Dendritic cell treated with granulocyte-macrophage colony-stimulating factor and Interleukin-4, amounts not matched to agents 40 ng/mL and 50 ng/mL, for 4 days (primary cell): ENCODE measurements around the gene COL26A1.
A peak's percentile ranks its signal among the peaks of the same experiment; 100 is the strongest.
"Not testable (repeated sequence)": the region's sequence is repeated elsewhere in the genome, so short reads cannot be mapped to it uniquely, and the experiment has no call there.

ENCODE experiments used
- H3K27ac Mint-ChIP-seq: one replicate; pipeline ENCODE4 v1.8.0; 2022; ENCODE audit warnings: mild to moderate bottlenecking, mixed read lengths
- H3K27me3 Mint-ChIP-seq: one replicate; pipeline ENCODE4 v1.8.0; 2022; ENCODE audit warnings: mild to moderate bottlenecking, mixed read lengths
- H3K36me3 Mint-ChIP-seq: one replicate; pipeline ENCODE4 v1.8.0; 2022; ENCODE audit warnings: low read depth, mixed read lengths
- H3K4me1 Mint-ChIP-seq: one replicate; pipeline ENCODE4 v1.8.0; 2022; ENCODE audit warnings: low read depth, mixed read lengths
- H3K4me3 Mint-ChIP-seq: one replicate; pipeline ENCODE4 v1.8.0; 2022; ENCODE audit warnings: mild to moderate bottlenecking, moderate library complexity, mixed read lengths
- H3K9me3 Mint-ChIP-seq: one replicate; pipeline ENCODE4 v1.8.0; 2022; ENCODE audit warnings: mixed read lengths
- intact Hi-C: fragments of 100-400 bp; cut with micrococcal nuclease; formaldehyde crosslinking; loops from one replicate; pipeline ENCODE4 v1.15.0; 2022

Gene COL26A1

DNA sequence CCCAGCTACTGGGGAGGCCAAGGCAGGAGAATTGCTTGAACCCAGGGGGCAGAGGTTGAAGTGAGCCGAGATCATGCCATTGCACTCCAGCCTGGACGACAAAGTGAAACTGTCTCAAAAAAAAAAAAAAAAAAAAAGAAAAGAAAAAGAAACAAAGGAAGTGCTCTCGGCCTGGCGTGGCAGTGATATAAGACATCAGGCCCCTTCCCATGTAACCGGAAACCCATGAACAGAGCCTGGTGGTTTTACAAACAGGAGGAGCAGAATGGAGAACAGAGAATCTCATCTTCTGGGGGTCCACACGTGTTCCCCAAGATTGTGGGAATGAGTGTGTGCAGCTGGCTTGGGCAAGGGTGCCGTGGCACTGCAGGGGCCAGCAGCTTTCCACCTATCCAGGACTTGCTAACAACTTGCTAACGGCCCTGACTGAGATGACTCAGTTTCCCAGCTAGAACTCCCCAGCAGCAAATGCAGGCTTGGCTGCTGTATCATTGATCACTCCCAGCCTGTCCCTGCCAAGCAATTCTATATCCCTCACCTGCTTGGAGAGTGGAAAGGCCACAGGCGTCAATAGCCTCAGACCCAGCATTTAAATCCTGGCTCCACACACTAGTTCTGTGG lies 103.0 kb downstream of the COL26A1 start:
- peaks cover 15% of the 10 kb centered on the region for H3K4me1 Mint-ChIP-seq
- no peaks in the 10 kb centered on the region for H3K36me3 Mint-ChIP-seq
- no peaks in the 10 kb centered on the region for H3K9me3 Mint-ChIP-seq
- intact Hi-C loops, result no loop called here
- no peak overlapping the region for H3K27ac Mint-ChIP-seq
- H3K27me3 Mint-ChIP-seq, result peaks cover 3% of the 10 kb centered on the region
- H3K4me3 Mint-ChIP-seq, result peak overlapping the region; percentile 44

DNA sequence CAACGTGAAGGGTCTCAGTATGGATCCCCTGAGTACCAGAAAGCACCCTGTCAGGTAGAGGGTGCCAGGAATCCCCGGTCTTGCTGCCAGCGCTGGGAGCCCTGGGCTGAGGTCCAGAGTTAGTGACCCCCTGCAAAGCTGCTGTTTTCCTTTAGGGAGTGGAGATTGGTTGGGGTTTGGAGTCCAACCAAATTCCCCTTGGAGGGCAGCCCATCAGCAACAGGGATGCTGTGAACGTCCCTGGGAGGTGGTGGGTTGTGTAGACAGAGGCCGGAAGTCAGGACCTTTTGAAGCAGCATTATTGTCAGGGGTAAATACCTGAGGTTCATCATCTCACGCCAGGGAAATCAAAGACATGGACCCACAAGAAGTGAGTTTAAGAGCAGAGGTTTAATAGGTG lies 104.2 kb downstream of the COL26A1 start:
- H3K36me3 Mint-ChIP-seq, result no peaks in the 10 kb centered on the region
- intact Hi-C loops, result no loop called here
- peaks cover 3% of the 10 kb centered on the region for H3K27me3 Mint-ChIP-seq
- no peaks in the 10 kb centered on the region for H3K9me3 Mint-ChIP-seq
- H3K27ac Mint-ChIP-seq, result no peak overlapping the region
- no peak overlapping the region for H3K4me3 Mint-ChIP-seq
- H3K4me1 Mint-ChIP-seq, result peaks cover 15% of the 10 kb centered on the region

DNA sequence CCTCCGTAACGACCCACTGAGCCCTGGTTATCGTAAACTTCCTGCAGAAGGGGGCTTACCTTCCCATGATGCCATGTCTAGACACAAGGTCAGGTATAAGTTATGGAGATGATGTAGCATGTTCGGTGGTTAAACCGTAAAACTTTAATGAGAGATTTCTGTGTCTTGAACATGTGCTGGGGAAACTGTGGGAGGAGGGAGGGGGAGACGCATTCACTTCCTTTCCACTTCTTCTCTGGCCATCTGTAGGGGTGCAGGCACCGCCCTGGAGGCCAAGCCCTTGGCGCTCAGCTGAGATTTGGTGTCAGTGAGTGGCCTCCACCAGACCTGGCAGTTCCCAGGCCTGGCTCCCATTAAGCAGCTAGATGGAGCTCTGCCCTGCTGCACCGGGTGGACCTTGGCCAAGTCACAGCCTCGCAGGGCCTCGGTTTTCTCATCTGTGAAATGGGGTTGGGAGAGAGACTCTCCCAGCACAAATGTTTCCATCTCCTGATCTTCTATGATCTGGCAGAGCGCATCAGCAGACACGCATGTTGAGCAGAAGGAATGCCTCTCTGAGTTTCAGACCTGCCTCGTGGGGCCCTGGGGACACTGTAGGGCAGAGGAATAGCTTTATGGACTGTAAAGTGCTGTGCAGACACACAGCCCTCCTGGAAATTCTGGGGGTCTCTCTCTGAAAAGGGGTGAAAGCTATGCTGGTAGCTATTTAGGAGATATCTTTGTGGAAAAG lies 106.0 kb downstream of the COL26A1 start:
- Mint-ChIP-seq H3K4me1 (peaks cover 15% of the 10 kb centered on the region), H3K4me3 (no peak overlapping the region), H3K9me3 (no peaks in the 10 kb centered on the region), H3K27me3 (peaks cover 3% of the 10 kb centered on the region), H3K27ac (no peak overlapping the region), H3K36me3 (no peaks in the 10 kb centered on the region)
- intact Hi-C loops, result no loop called here

DNA sequence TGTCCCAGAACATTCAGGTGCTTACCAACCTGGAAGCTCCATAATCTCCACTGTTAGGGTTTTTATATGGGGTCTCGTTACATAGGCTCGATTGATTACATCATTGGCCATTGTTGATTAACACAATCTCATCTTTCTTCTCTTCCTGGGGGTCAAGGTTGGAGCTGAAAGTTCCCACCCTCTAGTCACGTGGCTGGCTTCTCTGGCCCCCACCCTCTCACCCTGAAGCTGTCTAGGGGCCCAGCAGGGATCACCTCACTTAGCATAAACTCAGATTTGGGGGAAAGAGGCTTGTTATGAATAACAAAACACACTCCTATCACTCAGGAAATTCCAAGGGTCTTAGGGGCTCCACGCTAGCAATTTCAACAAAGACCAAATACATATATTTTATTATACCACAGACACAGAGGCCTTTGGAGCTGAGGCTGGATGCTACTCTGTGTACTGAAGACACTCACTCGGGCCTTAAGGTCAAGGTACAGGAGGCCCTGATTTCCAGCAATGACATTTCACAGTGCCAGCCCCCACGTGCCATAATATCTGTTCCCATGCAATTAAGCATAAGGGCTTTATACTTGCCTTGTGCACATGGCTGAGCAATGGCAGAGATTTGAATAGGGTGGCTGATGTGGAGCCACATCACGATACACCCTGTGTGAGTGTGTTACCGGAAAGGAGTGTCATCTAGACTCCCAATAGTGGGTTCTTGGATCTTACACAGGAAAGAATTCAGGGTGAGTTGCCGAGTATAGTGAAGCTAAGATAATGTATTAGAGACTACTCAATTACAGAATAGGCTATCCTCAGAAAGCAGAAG lies 108.2 kb downstream of the COL26A1 start:
- H3K27me3 Mint-ChIP-seq, result peaks cover 4% of the 10 kb centered on the region
- no peak overlapping the region for H3K27ac Mint-ChIP-seq
- H3K4me3 Mint-ChIP-seq, result no peak overlapping the region
- no peaks in the 10 kb centered on the region for H3K36me3 Mint-ChIP-seq
- intact Hi-C loops, result no loop called here
- no peaks in the 10 kb centered on the region for H3K9me3 Mint-ChIP-seq
- H3K4me1 Mint-ChIP-seq, result peaks cover 6% of the 10 kb centered on the region

DNA sequence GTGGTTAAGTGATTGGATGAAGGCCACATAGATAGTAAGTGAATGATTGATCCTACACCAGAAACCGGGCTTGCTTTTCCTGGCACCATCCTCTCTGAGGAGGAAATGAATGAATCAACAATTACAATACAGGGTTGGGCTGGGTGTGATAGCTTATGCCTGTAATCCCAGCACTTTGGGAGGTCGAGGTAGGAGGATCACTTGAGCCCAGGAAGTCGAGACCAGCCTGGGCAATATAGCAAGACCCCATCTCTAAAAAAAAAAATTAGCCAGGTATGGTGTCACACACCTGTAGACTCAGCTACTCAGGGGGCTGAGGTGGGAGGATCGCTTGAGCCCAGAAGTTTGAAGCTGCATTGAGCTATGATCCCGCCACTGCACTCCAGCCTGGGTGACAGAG lies 111.5 kb downstream of the COL26A1 start:
- H3K27me3 Mint-ChIP-seq, result peaks cover 6% of the 10 kb centered on the region
- H3K9me3 Mint-ChIP-seq, result peaks cover 6% of the 10 kb centered on the region
- H3K4me1 Mint-ChIP-seq, result no peaks in the 10 kb centered on the region
- no peak overlapping the region for H3K4me3 Mint-ChIP-seq
- no peaks in the 10 kb centered on the region for H3K36me3 Mint-ChIP-seq
- H3K27ac Mint-ChIP-seq, result no peak overlapping the region
- intact Hi-C loops, result no loop called here

DNA sequence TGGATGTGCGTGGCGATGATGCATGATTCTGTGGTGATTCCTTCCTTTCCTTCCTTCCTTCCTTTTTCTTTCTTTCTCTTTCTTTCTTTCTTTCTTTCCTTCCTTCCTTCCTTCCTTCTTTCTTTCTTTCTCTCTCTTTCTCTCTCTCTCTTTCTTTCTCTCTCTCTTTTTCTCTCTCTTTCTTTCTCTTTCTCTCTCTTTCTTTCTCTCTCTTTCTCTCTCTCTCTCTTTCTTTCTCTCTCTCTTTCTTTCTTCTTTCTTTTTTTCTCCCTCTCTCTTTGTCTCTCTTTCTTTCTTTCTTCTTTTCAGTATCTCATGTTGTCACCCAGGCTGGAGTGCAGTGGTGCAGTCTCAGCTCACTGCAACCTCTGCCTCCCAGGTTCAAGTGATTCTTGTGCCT lies 113.0 kb downstream of the COL26A1 start:
- H3K27me3 Mint-ChIP-seq, H3K4me3 Mint-ChIP-seq, H3K4me1 Mint-ChIP-seq, intact Hi-C loops, H3K36me3 Mint-ChIP-seq, H3K27ac Mint-ChIP-seq: not testable (repeated sequence)
- H3K9me3 Mint-ChIP-seq, result peaks cover 19% of the 10 kb centered on the region

DNA sequence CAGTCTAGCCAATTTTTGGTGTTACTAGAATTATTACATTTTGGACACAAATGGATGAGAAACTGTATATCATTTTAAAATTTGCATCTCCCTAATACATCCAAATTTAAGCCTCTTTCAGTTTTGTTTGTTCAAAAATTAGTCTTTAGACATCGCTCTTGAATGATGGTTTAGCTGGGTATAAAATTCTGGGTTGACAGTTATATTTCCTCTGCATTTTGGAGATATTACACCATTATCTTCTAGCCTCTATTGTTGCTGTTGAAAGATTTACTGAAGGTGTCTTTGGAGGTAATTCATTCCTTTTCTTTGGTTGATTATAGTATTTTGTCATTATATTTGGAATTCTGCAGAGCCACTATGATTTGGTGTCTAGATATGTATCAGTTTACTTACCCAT lies 116.5 kb downstream of the COL26A1 start:
- peaks cover 6% of the 10 kb centered on the region for H3K27me3 Mint-ChIP-seq
- H3K4me1 Mint-ChIP-seq, result no peaks in the 10 kb centered on the region
- H3K27ac Mint-ChIP-seq, result no peak overlapping the region
- peaks cover 19% of the 10 kb centered on the region for H3K9me3 Mint-ChIP-seq
- intact Hi-C loops, result no loop called here
- no peak overlapping the region for H3K4me3 Mint-ChIP-seq
- no peaks in the 10 kb centered on the region for H3K36me3 Mint-ChIP-seq

DNA sequence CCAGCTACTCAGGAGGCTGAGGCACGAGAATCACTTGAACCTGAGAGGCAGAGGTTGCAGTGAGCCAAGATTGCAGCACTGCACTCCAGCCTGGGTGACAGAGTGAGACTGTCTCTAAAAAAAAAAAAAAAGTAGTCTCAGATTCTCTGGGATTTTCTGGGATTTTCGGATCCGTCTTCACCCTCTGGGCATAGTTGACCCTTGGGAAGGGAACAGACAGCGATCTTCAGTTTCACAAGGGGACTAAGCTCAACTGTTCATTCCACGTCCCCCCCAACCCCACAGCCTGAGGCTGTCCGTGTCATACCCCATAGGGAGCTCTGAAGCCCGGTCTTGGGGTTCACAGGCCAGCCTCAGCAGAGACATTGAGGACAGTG lies 123.4 kb downstream of the COL26A1 start:
- H3K4me3 Mint-ChIP-seq, intact Hi-C loops, H3K9me3 Mint-ChIP-seq, H3K27me3 Mint-ChIP-seq, H3K36me3 Mint-ChIP-seq, H3K27ac Mint-ChIP-seq, H3K4me1 Mint-ChIP-seq: not testable (repeated sequence)

DNA sequence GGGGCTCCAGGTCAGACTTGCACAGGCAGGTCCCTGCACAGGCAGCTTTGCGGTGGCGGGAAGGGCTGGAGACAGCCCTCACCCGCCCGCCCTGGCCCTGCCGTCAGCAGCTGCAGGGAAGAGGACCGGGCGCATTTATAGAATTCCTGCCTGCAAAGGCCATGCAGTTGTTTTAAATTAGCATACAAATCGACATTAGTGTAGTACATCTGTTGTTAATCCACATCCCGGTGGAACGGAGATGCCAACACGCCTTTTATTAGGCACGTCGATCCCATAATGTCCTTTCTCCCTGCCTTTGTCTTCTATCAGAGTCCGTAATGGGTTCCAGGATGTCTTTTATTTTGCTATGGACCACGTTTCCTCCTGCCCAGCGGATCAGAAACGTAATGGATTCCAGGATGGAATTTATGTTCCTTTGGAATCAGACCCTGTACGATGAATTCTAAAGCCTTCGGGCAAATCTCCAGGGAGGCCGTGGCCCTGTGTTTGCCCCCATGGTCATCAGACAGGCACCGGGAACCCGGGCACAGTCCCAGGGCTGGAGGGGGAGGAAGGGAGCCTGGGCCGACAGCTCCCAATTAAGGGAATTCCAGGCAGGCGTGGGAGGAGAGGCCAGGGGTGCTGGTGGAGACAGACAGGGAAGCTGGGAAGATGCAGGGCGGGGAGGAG lies 123.9 kb downstream of the COL26A1 start:
- intact Hi-C loops, result no loop called here
- Mint-ChIP-seq H3K4me1 (no peaks in the 10 kb centered on the region), H3K9me3 (no peaks in the 10 kb centered on the region), H3K27me3 (no peaks in the 10 kb centered on the region), H3K36me3 (no peaks in the 10 kb centered on the region), H3K27ac (no peak overlapping the region), H3K4me3 (no peak overlapping the region)

DNA sequence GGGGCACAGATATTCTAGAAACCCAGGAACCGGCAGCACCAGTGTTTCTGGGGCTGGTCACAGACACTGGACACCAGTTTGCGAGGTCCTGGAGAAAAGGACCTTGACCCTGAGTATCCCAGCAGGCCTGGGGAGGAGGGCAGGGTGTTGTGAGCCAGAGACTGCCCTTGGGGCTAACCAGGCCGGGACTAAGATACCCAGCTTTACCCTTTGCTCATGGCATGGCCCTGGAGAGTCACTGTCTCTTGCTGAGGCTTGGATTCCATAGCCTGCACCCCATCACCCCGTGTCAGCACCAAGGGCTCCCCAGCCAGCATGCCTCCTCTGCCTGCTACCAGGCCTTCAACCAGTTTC lies 124.4 kb downstream of the COL26A1 start:
- Mint-ChIP-seq H3K27me3 (no peaks in the 10 kb centered on the region), H3K4me1 (no peaks in the 10 kb centered on the region), H3K9me3 (no peaks in the 10 kb centered on the region), H3K4me3 (no peak overlapping the region), H3K36me3 (no peaks in the 10 kb centered on the region), H3K27ac (no peak overlapping the region)
- intact Hi-C loops, result no loop called here

DNA sequence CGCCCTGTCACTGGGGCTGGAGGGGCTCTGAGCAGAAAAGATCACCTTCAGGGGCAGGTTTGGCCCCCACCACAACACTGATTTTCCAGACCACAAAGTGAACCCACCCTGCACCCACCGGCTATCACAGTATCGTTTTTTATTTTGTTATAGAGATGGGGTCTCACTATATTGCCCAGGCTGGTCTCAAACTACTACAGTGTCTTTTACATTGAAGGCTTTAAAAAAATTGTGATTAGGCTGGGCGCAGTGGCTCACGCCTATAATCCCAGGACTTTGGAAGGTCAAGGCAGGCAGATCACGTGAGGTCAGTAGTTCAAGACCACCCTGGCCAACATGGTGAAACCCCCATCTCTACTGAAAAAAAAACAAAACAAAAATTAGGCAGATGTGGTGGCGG lies 125.1 kb downstream of the COL26A1 start:
- no peaks in the 10 kb centered on the region for H3K27me3 Mint-ChIP-seq
- intact Hi-C loops, result no loop called here
- H3K27ac Mint-ChIP-seq, result no peak overlapping the region
- H3K4me1 Mint-ChIP-seq, result no peaks in the 10 kb centered on the region
- no peak overlapping the region for H3K4me3 Mint-ChIP-seq
- no peaks in the 10 kb centered on the region for H3K9me3 Mint-ChIP-seq
- H3K36me3 Mint-ChIP-seq, result no peaks in the 10 kb centered on the region

DNA sequence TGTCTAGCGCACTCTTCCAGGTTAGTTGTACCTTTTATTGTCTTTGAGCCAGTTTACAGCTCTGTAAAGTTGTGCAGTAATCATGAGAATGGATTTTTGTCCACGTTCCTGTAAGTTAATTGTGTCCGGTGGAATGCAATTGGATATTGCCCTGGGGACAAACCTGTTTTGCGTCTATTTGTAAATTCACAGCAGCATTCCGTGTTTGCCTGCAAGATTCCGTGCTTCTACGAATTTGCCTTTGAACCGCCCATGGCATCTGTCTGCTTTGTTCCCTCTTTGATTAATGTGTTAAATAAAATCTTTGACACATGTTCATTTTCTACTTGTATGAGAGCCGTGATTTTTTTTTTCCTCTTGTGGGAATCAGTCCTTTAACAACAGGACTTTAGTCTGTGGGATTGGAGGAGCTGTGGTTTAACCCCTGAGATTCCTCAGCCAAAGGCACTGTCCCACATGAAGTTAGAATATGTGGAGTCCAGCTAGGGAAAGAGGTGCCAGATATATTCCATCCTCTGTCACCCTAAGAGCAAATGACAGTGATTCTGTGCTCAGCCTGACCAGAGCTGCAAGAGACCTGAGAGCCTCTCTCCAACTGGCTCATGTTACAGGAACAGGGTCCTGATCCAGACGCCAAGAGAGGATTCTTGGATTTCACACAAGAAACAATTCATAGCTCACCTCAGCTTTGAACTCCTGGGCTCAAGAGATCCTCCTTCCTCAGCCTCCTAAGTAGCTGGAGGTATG lies 126.3 kb downstream of the COL26A1 start:
- Mint-ChIP-seq H3K4me1 (no peaks in the 10 kb centered on the region), H3K36me3 (no peaks in the 10 kb centered on the region), H3K27ac (no peak overlapping the region), H3K4me3 (no peak overlapping the region), H3K9me3 (no peaks in the 10 kb centered on the region), H3K27me3 (no peaks in the 10 kb centered on the region)
- intact Hi-C loops, result no loop called here

DNA sequence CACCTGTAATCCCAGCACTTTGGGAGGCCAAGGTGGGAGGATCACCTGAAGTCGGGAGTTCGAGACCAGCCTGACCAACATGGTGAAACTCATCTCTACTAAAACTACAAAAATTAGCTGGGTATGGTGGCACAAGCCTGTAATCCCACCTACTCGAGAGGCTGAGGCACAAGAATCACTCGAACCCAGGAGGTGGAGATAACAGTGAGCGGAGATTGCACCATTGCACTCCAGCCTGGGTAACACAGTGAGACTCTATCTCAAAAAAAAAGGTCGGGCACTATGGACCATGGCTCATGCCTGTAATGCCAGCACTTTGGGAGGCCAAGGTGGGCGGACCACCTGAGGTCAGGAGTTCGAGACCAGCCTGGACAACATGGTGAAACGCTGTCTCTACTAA lies 127.8 kb downstream of the COL26A1 start:
- H3K4me1 Mint-ChIP-seq, H3K27me3 Mint-ChIP-seq, H3K4me3 Mint-ChIP-seq, H3K27ac Mint-ChIP-seq, H3K9me3 Mint-ChIP-seq, H3K36me3 Mint-ChIP-seq, intact Hi-C loops: not testable (repeated sequence)

DNA sequence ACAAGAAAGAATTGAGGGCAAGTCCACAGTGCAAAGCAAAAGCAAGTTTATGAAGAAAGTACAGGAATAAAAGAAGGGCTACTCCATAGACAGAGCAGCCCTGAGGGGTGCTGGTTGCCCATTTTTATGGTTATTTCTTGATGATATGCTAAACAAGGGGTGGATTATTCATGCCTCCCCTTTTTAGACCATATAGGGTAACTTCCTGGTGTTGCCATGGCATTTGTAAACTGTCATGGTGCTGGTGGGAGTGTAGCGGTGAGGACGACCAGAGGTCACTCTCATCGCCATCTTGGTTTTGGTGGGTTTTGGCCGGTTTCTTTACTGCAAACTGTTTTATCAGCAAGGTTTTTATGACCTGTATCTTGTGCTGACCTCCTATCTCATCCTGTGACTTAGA lies 128.8 kb downstream of the COL26A1 start:
- H3K36me3 Mint-ChIP-seq, H3K4me1 Mint-ChIP-seq, H3K27me3 Mint-ChIP-seq, H3K9me3 Mint-ChIP-seq, intact Hi-C loops, H3K27ac Mint-ChIP-seq, H3K4me3 Mint-ChIP-seq: not testable (repeated sequence)
